C4-2B (cell line): Measurements from ENCODE around the gene PRR16.

Experiments
- CTCF ChIP-seq: fragments of 450-650 bp; conservative IDR thresholded peaks from 2 replicates; pipeline ENCODE4 v1.5.1; 2017; ENCODE audit warnings: mild to moderate bottlenecking
- ZFX ChIP-seq: fragments of 450-650 bp; IDR thresholded peaks from 2 replicates; pipeline ENCODE4 v1.6.1; 2017

GRCh38 chr5:120582635-120583034 is 118.5 kb downstream of the PRR16 start:
- TF ChIP-seq ZFX (no peak), CTCF (no peak)
